Type B pancreatic cell (in vitro differentiated cells): ENCODE measurements around the gene NBAS. TPM values are rescaled to one million over a fixed set of nuclear protein-coding genes. Genes with fewer than 3 reads are reported as not detected.
A peak's percentile ranks its signal among the peaks of the same experiment; 100 is the strongest.

ENCODE experiments used
- DNase-seq: peaks from one replicate; pipeline ENCODE4 v3.0.0; 2021; ENCODE audit warnings: mixed read lengths; ENCODE audit not compliant: unreplicated experiment; ENCODE audit errors: extremely low spot score
- H3K27ac Mint-ChIP-seq: 2 replicates; pipeline ENCODE4 v1.8.0; 2021; ENCODE audit warnings: mild to moderate bottlenecking, mixed read lengths
- H3K27me3 Mint-ChIP-seq: 2 replicates; pipeline ENCODE4 v1.8.0; 2021; ENCODE audit warnings: mixed read lengths
- H3K36me3 Mint-ChIP-seq: 2 replicates; pipeline ENCODE4 v1.8.0; 2021; ENCODE audit warnings: mixed read lengths
- H3K4me1 Mint-ChIP-seq: one replicate; pipeline ENCODE4 v1.8.0; 2021; ENCODE audit warnings: mixed read lengths; ENCODE audit not compliant: unreplicated experiment
- H3K4me3 Mint-ChIP-seq: 2 replicates; pipeline ENCODE4 v1.8.0; 2021; ENCODE audit warnings: mild to moderate bottlenecking, mixed read lengths
- H3K9me3 Mint-ChIP-seq: 2 replicates; pipeline ENCODE4 v1.8.0; 2021; ENCODE audit warnings: mixed read lengths
- CTCF ChIP-seq: fragments of 200-600 bp; sonication (generic); conservative IDR thresholded peaks from 2 replicates; pipeline ENCODE4 v1.5.0; 2021; ENCODE audit warnings: antibody characterized with exemption, mild to moderate bottlenecking
- total RNA-seq: library from RNA; stranded (reverse); gene quantifications from 2 replicates; pipeline ENCODE4 v1.2.1, GENCODE V29; 2021; ENCODE audit warnings: low replicate concordance

The NBAS gene
- total RNA-seq, 1 donor from 2014 or later, result 53.5 TPM

DNA sequence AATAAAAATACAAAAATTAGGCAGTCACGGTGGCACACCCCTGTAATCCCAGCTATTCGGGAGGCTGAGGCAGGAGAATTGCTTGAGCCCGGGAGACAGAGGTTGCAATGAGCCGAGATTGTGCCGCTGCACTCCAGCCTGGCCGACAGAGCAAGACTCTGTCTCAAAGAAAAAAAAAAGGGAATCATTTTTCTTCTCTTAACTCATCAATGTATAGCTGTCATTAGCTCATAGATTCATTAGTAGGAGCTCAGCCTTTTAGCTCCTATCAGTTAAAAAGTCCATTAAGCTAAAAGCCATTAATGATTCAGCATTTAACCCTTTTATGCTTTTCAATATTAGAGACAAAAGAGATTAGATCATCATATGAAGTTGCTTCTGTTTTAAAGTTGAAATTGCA is 5.8 kb upstream of the NBAS start:
- no peak for TF ChIP-seq CTCF
- no peak for DNase-seq
- Mint-ChIP-seq H3K4me1 (peaks cover 18% of the 10 kb centered on the region), H3K27me3 (no peaks in the 10 kb centered on the region), H3K36me3 (no peaks in the 10 kb centered on the region), H3K27ac (no peak overlapping the region), H3K9me3 (no peaks in the 10 kb centered on the region), H3K4me3 (no peak overlapping the region)

GRCh38 chr2:15565994-15566671 is 5.0 kb upstream of the NBAS start:
- Mint-ChIP-seq H3K27me3 (no peaks in the 10 kb centered on the region), H3K27ac (no peak overlapping the region), H3K4me1 (peaks cover 26% of the 10 kb centered on the region), H3K9me3 (no peaks in the 10 kb centered on the region), H3K36me3 (no peaks in the 10 kb centered on the region), H3K4me3 (no peak overlapping the region)
- no peak for TF ChIP-seq CTCF
- DNase-seq, result no peak

GRCh38 chr2:15565392-15565791 is 4.3 kb upstream of the NBAS start:
- Mint-ChIP-seq H3K27me3 (no peaks in the 10 kb centered on the region), H3K4me1 (peaks cover 27% of the 10 kb centered on the region), H3K36me3 (no peaks in the 10 kb centered on the region), H3K27ac (no peak overlapping the region), H3K4me3 (no peak overlapping the region), H3K9me3 (no peaks in the 10 kb centered on the region)
- no peak for TF ChIP-seq CTCF
- DNase-seq, result no peak

GRCh38 chr2:15563227-15564100 is 2.3 kb upstream of the NBAS start:
- no peak for DNase-seq
- TF ChIP-seq CTCF, result no peak
- H3K9me3 Mint-ChIP-seq, result no peaks in the 10 kb centered on the region
- peak overlapping the region; percentile 48 for H3K4me3 Mint-ChIP-seq
- H3K27me3 Mint-ChIP-seq, result no peaks in the 10 kb centered on the region
- H3K36me3 Mint-ChIP-seq, result no peaks in the 10 kb centered on the region
- no peak overlapping the region for H3K27ac Mint-ChIP-seq
- peaks cover 35% of the 10 kb centered on the region for H3K4me1 Mint-ChIP-seq

GRCh38 chr2:15562354-15563031 is 1.4 kb upstream of the NBAS start:
- no peaks in the 10 kb centered on the region for H3K36me3 Mint-ChIP-seq
- H3K4me1 Mint-ChIP-seq, result peaks cover 41% of the 10 kb centered on the region
- no peaks in the 10 kb centered on the region for H3K9me3 Mint-ChIP-seq
- no peaks in the 10 kb centered on the region for H3K27me3 Mint-ChIP-seq
- no peak for DNase-seq
- peak overlapping the region; percentile 90 for H3K27ac Mint-ChIP-seq
- peak overlapping the region; percentile 100 for H3K4me3 Mint-ChIP-seq
- TF ChIP-seq CTCF, result no peak
